ENCODE data around the gene VWA5A. TPM values are rescaled to one million over a fixed set of nuclear protein-coding genes. Genes with fewer than 3 reads are reported as not detected.
A peak's percentile ranks its signal among the peaks of the same experiment; 100 is the strongest.
"Not testable (repeated sequence)": the region's sequence is repeated elsewhere in the genome, so short reads cannot be mapped to it uniquely, and the experiment has no call there.

The VWA5A gene
- total RNA-seq, 1 experiment from 2014 or later, result 15.1 TPM

DNA sequence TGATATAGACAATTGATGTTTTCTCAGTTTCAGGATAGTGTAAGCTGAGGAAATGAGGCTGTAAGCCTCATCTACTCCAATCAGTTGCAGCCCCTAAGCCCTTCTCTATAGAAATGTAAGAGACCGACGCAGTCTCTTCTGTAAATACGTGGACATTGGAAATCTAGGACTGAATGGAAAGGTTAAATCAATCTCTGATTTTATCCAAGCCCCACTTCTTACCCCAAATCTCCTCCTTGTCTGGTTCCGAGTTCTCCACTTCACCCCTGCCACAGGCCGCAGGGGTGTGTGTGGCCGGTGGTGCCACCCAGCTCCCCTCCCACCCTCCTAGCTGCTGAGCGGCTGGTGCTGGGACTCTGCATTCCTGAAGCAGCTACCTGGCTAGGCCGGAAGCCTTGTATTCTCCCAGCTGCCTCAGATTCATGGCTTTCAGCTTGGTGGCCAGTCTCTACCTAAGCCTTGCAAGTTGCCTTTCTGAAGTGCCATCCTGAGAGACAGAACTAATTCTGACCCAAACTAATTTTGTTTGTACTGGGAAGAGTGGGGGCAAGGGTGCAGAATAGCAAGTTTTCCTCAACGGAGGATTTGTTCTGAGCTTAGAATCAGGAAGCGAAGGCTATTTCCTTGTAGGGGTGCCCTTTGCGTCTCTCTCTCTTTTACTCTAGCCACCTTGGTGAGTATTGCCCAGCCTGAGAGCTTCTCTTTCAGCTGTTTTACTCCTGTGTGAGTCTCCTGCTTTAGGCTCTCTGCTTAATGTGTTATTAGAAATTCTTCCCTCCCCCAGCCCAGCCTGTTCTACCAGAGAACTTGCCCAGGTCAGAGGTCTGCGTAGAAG lies 749 bp downstream of the VWA5A start:
- H3K4me3 ChIP-seq (ENCODE audit: insufficient read depth, low read depth, low read length), result peak overlapping the region; percentile 50
- no peaks in the 10 kb centered on the region for H3K27me3 ChIP-seq (ENCODE audit: control insufficient read depth, insufficient read depth, low read length)
- DNase-seq, result peak; percentile 46
- H3K36me3 ChIP-seq (replicated peaks; ENCODE audit: control insufficient read depth, insufficient read depth, low read length), result no peaks in the 10 kb centered on the region

DNA sequence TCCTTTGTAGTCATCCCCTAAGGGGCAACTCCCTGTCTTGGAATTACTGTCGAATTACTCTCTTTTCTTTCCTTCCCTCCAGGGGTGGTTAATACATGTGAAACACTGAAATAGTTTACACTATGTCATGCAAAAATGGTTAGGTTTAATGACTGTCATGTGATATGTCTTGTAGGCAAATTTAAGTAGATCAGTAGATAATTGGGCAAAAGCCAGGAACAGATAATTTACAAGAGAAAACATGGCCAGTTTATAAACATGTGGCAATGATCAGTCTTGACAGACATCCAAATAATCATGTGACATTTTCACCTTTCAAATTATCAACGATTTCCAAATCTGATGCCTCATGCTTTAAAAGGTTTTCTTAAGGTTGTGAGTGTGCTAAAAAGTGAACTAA lies 3.9 kb downstream of the VWA5A start:
- Histone ChIP-seq H3K4me3 (ENCODE audit: insufficient read depth, low read depth, low read length) (no peak overlapping the region), H3K36me3 (replicated peaks; ENCODE audit: control insufficient read depth, insufficient read depth, low read length) (no peaks in the 10 kb centered on the region; the same call in 1 of the 2 replicates), H3K27me3 (ENCODE audit: control insufficient read depth, insufficient read depth, low read length) (no peaks in the 10 kb centered on the region)
- no peak for DNase-seq

DNA sequence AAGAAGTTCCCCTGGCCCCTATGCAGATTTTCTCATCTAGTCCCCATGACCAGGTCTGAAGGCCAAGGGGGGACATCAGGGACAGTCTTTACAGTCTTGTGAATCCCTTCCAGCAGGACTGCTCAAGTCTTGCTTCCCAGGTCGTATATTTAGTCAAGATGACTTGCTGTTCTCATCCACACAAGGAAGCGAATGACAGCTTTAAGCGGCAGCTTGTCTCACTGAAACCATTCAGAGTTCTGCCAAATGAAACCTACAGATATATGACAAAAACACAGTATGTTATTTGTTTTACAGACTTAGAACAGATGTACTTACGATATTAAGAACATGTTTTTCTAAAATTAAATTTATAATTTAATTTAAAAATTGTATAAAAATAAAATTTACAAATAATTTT lies 5.6 kb downstream of the VWA5A start:
- Histone ChIP-seq H3K36me3 (replicated peaks; ENCODE audit: control insufficient read depth, insufficient read depth, low read length) (no peaks in the 10 kb centered on the region; the same call in 1 of the 2 replicates), H3K27me3 (ENCODE audit: control insufficient read depth, insufficient read depth, low read length) (no peaks in the 10 kb centered on the region), H3K4me3 (ENCODE audit: insufficient read depth, low read depth, low read length) (no peak overlapping the region)
- no peak for DNase-seq

DNA sequence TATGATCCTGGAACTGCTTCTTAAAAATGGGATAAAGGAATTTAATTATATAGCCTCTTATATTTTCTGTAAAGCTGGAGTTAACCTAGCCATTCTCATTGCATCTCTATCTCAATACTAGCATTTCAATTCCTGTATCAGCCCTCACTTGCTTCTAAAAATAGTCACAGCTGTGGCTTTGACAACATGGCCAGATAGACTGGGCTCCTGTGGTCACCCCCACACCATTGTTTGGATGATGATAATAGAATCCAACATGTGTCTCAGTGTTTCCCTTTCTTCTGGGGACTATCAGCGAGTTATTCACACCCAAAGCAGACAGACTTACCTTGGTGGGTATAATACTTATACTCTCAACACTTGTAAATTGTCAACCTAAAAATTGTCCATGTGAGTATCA lies 6.9 kb downstream of the VWA5A start:
- DNase-seq, result no peak
- Histone ChIP-seq H3K36me3 (replicated peaks; ENCODE audit: control insufficient read depth, insufficient read depth, low read length) (no peaks in the 10 kb centered on the region; the same call in 1 of the 2 replicates), H3K4me3 (ENCODE audit: insufficient read depth, low read depth, low read length) (no peak overlapping the region), H3K27me3 (ENCODE audit: control insufficient read depth, insufficient read depth, low read length) (no peaks in the 10 kb centered on the region)

DNA sequence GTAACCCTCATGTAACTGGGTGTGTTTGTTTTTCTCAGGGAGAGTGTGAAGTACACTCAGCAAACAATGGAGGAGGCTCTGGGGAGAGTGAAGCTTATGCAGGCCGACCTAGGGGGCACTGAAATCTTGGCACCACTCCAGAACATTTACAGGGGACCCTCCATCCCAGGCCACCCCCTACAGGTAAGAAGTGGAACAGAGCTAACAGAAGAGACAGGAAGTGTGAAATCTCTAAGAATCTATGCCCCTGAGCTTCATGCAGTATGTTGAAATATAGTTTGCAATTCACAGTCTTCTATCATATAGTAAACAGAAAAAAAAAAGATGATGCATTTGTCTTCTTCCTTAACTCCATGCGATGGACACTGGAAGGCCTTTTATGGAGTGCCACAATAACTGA lies 8.4 kb downstream of the VWA5A start:
- Histone ChIP-seq H3K27me3 (ENCODE audit: control insufficient read depth, insufficient read depth, low read length) (no peaks in the 10 kb centered on the region), H3K36me3 (replicated peaks; ENCODE audit: control insufficient read depth, insufficient read depth, low read length) (no peaks in the 10 kb centered on the region; the same call in 1 of the 2 replicates), H3K4me3 (ENCODE audit: insufficient read depth, low read depth, low read length) (no peak overlapping the region)
- DNase-seq, result peak; percentile 67

DNA sequence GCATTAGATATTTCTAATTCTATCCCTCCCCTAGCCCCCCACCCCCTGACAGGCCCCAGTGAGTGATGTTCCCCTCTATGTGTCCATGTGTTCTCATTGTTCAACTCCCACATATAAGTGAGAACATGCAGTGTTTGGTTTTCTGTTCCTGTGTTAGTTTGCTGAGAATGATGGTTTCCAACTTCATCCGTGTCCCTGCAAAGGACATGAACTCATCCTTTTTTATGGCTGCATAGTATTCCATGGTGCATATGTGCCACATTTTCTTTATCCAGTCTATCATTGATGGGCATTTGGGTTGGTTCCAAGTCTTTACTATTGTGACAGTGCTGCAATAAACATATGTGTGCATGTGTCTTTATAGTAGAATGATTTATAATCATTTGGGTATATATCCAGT lies 11.9 kb downstream of the VWA5A start:
- H3K36me3 ChIP-seq (replicated peaks; ENCODE audit: control insufficient read depth, insufficient read depth, low read length); DNase-seq; H3K4me3 ChIP-seq (ENCODE audit: insufficient read depth, low read depth, low read length); H3K27me3 ChIP-seq (ENCODE audit: control insufficient read depth, insufficient read depth, low read length): not testable (repeated sequence)

DNA sequence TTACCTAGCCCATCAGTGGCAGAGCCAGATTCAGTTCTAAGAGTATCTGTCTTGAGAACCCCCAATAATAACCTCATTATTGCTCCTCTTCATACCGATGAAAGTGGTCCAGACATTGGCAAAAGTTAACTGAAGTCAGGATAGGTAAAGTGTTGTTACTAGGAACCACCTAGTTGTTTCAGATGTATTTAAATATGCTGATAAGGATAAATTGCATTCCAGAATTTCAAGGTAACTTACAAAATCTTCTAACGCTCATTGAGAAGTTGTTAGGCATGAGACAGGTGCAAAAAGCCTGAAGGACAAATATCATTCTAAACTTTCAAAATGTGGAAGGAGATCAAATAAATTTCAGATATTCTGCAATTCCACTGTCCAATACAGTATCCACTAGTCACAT lies 27.8 kb downstream of the VWA5A start:
- DNase-seq, result no peak
- Histone ChIP-seq H3K4me3 (ENCODE audit: insufficient read depth, low read depth, low read length) (no peak overlapping the region), H3K27me3 (ENCODE audit: control insufficient read depth, insufficient read depth, low read length) (no peaks in the 10 kb centered on the region; the same call in 1 of the 2 replicates), H3K36me3 (replicated peaks; ENCODE audit: control insufficient read depth, insufficient read depth, low read length) (no peaks in the 10 kb centered on the region)

DNA sequence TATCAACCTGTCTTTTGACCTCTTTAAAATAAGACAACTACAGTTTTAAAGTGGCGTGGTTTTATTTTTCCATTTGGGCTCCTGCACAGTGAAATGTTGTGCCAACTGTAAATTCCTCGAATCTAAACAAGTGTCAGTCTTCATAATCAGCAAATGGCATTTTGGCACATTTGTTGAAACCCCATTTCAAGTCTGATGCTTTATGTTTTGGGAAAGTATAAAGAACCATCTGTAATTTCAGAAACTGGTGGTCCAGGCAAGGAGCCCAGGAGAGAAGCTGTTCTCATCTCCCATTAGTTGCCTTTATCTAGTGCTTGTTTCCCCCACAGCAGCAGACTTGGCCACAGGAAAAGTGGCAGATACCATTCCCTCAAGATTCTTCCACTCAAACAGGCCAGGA lies 32.7 kb downstream of the VWA5A start:
- Histone ChIP-seq H3K36me3 (replicated peaks; ENCODE audit: control insufficient read depth, insufficient read depth, low read length) (no peaks in the 10 kb centered on the region), H3K27me3 (ENCODE audit: control insufficient read depth, insufficient read depth, low read length) (no peaks in the 10 kb centered on the region), H3K4me3 (ENCODE audit: insufficient read depth, low read depth, low read length) (no peak overlapping the region)
- DNase-seq, result no peak

DNA sequence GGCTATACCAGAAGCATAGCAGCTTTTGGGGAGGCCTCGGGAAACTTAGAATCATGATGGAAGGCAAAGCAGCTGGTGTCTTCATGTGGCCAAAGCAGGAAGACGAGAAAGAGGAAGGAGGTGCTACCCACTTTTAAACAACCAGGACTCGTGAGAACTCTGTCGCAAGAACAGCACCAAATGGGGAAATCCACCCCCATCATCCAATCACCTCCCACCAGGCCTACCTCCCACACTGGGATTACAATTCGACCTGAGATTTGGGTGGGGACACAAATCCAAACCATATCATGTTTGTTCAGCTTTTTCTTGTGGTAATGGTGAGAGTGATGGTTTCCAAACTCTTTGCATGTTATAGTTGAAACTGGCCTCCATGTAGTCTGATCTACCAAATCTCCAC lies 35.4 kb downstream of the VWA5A start:
- no peaks in the 10 kb centered on the region for H3K36me3 ChIP-seq (replicated peaks; ENCODE audit: control insufficient read depth, insufficient read depth, low read length)
- peaks cover 2% of the 10 kb centered on the region; the same call in 1 of the 2 replicates for H3K27me3 ChIP-seq (ENCODE audit: control insufficient read depth, insufficient read depth, low read length)
- no peak overlapping the region for H3K4me3 ChIP-seq (ENCODE audit: insufficient read depth, low read depth, low read length)
- no peak for DNase-seq

DNA sequence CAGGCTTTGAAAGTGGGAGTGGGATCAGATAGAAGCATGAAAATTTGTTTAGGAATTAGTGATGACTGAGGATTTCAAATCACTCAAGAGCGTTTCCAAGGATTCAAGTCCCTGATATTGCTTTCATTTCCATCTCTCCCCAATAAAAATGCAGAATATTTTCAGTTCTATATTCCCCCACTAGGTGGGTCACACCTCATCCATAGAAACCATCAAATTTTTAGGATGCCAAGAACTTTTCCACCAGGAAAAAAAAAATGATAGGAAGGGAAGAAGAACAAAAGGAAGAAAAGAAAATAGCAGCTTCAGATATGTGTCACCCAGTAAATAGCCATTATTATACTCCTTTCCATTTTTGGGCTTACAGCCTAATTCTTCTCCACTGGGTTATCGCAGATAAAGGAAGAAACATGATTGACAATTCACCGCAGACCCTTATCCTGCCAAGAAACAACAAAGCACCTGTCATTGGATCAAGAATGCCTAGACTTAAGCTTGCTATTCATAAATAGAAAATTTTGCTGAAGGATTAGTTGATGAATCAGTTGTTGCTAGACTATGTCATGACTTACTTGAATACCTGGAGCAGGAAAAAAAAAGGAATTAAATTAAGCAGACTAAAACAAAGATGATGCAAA lies 37.6 kb downstream of the VWA5A start:
- no peak for DNase-seq
- Histone ChIP-seq H3K4me3 (ENCODE audit: insufficient read depth, low read depth, low read length) (no peak overlapping the region), H3K27me3 (ENCODE audit: control insufficient read depth, insufficient read depth, low read length) (peaks cover 2% of the 10 kb centered on the region; the same call in 1 of the 2 replicates), H3K36me3 (replicated peaks; ENCODE audit: control insufficient read depth, insufficient read depth, low read length) (no peaks in the 10 kb centered on the region)

DNA sequence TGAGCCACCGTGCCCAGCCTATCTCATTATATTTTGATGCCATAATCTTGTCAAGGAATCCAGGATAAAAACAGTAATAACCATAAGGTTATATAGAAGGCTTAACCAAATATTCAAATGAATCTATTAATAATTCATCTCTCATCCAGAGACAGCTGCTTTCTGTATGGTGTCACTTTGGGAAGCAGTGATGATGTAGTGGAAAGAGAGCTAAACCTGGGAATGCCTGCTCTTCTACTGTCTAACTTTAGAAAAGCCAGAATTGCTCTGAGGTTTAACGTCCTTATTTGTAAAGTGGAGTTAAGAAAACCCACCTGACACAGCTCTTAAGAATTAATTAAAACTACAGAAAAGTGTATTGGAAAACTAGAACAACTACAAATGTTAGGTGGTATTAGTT lies 38.6 kb downstream of the VWA5A start:
- H3K27me3 ChIP-seq (ENCODE audit: control insufficient read depth, insufficient read depth, low read length), result peaks cover 2% of the 10 kb centered on the region; the same call in 1 of the 2 replicates
- DNase-seq, result no peak
- no peaks in the 10 kb centered on the region for H3K36me3 ChIP-seq (replicated peaks; ENCODE audit: control insufficient read depth, insufficient read depth, low read length)
- H3K4me3 ChIP-seq (ENCODE audit: insufficient read depth, low read depth, low read length), result no peak overlapping the region

DNA sequence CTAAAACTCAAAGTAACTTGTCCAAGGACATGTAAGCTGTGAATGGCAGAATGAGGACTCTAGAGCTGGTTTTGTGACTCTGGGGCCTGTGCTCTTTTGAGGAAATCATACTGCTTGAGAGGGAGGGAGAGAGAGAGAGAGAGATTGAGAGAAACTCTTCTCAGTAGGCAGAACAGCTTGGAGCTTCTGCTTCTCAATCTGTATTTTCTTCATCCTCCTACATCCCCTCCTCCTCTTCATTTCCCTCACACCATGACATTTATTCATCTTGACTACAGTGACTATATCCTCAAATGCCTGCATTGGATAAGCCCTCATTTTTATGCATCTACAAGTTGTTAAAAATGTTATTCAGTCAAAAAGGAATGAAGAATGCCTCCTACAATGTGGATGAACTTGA lies 44.2 kb downstream of the VWA5A start:
- Histone ChIP-seq H3K4me3 (ENCODE audit: insufficient read depth, low read depth, low read length) (no peak overlapping the region), H3K36me3 (replicated peaks; ENCODE audit: control insufficient read depth, insufficient read depth, low read length) (no peaks in the 10 kb centered on the region), H3K27me3 (ENCODE audit: control insufficient read depth, insufficient read depth, low read length) (peaks cover 11% of the 10 kb centered on the region)
- no peak for DNase-seq

DNA sequence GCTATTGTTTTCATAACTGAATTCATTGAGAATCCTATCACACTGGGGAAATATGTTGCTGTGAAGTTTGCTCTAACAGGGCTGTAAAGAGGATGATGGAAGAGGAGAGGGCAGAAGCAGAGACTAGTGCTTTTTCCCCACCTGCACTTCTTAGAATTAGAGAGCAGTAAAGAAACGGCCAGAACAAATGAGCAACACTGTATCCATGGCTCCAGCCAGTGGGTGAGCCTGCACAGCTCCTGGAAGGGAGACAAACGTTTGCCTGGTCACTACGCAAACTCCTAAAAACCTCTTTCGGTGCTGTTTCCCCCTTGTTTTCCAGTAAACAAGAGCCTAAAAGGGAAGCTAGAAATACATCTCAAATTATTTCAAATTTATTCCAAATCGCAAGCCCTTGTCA lies 45.7 kb downstream of the VWA5A start:
- no peaks in the 10 kb centered on the region for H3K36me3 ChIP-seq (replicated peaks; ENCODE audit: control insufficient read depth, insufficient read depth, low read length)
- H3K27me3 ChIP-seq (ENCODE audit: control insufficient read depth, insufficient read depth, low read length), result peaks cover 21% of the 10 kb centered on the region
- H3K4me3 ChIP-seq (ENCODE audit: insufficient read depth, low read depth, low read length), result no peak overlapping the region
- DNase-seq, result no peak

DNA sequence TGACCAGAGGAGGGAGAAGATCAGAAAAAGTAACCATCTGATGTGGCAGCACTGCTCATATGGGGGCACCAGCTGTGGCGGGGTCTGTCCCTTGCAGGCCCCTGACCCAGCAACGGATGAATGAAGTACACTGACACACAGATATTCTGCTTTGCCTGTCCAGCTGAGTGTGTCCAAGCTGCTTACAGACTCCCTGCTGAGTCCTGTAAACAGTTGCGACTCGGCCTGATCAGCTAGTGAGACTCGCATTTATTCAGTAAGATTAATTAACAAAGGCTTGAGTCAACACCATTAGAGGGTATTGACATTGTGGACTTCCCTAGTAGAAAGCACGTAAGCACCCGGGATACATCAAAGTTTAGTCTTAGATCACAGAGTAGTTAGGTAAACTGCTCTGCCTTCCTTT lies 52.6 kb downstream of the VWA5A start:
- H3K27me3 ChIP-seq (ENCODE audit: control insufficient read depth, insufficient read depth, low read length), result peaks cover 57% of the 10 kb centered on the region
- no peak overlapping the region for H3K4me3 ChIP-seq (ENCODE audit: insufficient read depth, low read depth, low read length)
- no peaks in the 10 kb centered on the region for H3K36me3 ChIP-seq (replicated peaks; ENCODE audit: control insufficient read depth, insufficient read depth, low read length)
- peak; percentile 16 for DNase-seq

DNA sequence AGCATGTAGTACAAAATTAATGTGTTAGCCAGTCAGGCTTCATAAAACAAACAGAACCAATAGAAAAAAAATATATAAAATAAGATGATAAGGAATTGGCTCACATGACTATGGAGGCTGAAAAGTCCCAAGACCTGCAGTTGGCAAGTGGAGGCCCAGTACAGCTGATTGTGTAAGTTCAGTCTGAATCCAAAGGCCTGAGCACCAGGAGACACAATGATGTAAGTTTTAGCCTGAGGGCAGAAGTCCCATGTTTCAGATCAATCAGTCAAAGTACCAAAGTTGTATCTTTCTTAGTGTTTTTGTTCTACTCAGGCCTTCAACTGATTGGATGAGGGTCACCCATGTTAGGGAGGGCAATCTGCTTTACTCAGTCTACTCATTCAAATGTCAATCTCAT lies 53.5 kb downstream of the VWA5A start:
- no peaks in the 10 kb centered on the region for H3K36me3 ChIP-seq (replicated peaks; ENCODE audit: control insufficient read depth, insufficient read depth, low read length)
- H3K4me3 ChIP-seq (ENCODE audit: insufficient read depth, low read depth, low read length), result no peak overlapping the region
- H3K27me3 ChIP-seq (ENCODE audit: control insufficient read depth, insufficient read depth, low read length), result peaks cover 55% of the 10 kb centered on the region
- DNase-seq, result no peak

Data from H7 (cell line).